Mucosa of rectum (tissue), 2 donors: ENCODE measurements around the gene ADAM12.

ENCODE experiments used
- H3K27ac ChIP-seq, 2 donors: one replicate each; pipeline ENCODE4 v1.7.0; 2013; ENCODE audit warnings: inconsistent platforms in 2 of 2, low read depth in 2 of 2, low read length in 2 of 2
- H3K27me3 ChIP-seq, 2 donors: one replicate each; pipeline ENCODE4 v1.7.0; 2013; ENCODE audit warnings: low read length in 2 of 2; ENCODE audit not compliant: control insufficient read depth in 2 of 2, insufficient read depth in 2 of 2
- H3K36me3 ChIP-seq, 2 donors: one replicate each; pipeline ENCODE4 v1.7.0; 2013; ENCODE audit warnings: low read length in 2 of 2; ENCODE audit not compliant: control insufficient read depth in 2 of 2, insufficient read depth in 2 of 2
- H3K4me1 ChIP-seq, 2 donors: one replicate each; pipeline ENCODE4 v1.7.0; 2013; ENCODE audit warnings: low read length in 2 of 2, mild to moderate bottlenecking in 1 of 2; ENCODE audit not compliant: control insufficient read depth in 2 of 2, insufficient read depth in 2 of 2
- H3K4me3 ChIP-seq, 2 donors: one replicate each; pipeline ENCODE4 v1.7.0; 2013; ENCODE audit warnings: low read length in 2 of 2
- H3K9ac ChIP-seq, 2 donors: one replicate each; pipeline ENCODE4 v1.7.0; 2013; ENCODE audit warnings: low read length in 2 of 2, low read depth in 1 of 2, mild to moderate bottlenecking in 1 of 2
- H3K9me3 ChIP-seq, 2 donors: one replicate each; pipeline ENCODE4 v1.7.0; 2013; ENCODE audit warnings: low read length in 2 of 2; ENCODE audit not compliant: control insufficient read depth in 2 of 2
- donor health status: healthy.
- donor health status: Normal muscosa, but diverticular disease.

The ADAM12 gene

GRCh38 chr10:126425032-126425431, 36.8 kb upstream of the ADAM12 start:
- no peak overlapping the region for H3K27ac ChIP-seq
- no peaks in the 10 kb centered on the region for H3K36me3 ChIP-seq
- peaks cover 0 to 2% of the 10 kb centered on the region in 2 donors for H3K27me3 ChIP-seq
- peaks cover 3 to 6% of the 10 kb centered on the region in 2 donors for H3K9me3 ChIP-seq
- no peaks in the 10 kb centered on the region for H3K4me1 ChIP-seq
- no peak overlapping the region for H3K9ac ChIP-seq
- H3K4me3 ChIP-seq, result no peak overlapping the region

- H3K4me3 ChIP-seq, result no peak overlapping the region
- H3K9me3 ChIP-seq, result peaks cover 3 to 6% of the 10 kb centered on the region in 2 donors
- no peak overlapping the region for H3K27ac ChIP-seq
- no peaks in the 10 kb centered on the region for H3K4me1 ChIP-seq
- no peaks in the 10 kb centered on the region for H3K27me3 ChIP-seq
- no peak overlapping the region for H3K9ac ChIP-seq
- no peaks in the 10 kb centered on the region for H3K36me3 ChIP-seq
Measured at GRCh38 chr10:126423732-126424491, 35.6 kb upstream of the ADAM12 start.

DNA sequence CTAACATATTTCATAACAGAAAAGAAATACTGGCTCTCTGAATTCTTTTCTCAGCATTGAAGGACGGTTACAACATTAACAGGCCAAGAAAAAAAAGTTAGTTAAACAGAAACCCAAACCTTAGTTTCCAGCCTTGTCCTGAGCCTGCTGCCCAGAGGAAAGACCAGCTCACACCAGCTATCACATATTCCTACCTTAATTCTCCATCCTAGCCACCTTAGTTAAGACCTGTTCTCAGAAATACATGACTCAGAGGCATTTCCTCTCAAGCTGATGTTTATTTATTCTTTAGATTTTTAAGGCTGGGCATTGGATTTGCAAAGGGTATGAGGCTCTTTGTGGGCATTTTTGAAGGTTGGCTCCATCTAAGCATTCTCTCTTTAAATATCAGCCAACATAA, 34.3 kb upstream of the ADAM12 start:
- Histone ChIP-seq H3K9me3 (peaks cover 3 to 6% of the 10 kb centered on the region in 2 donors), H3K4me3 (no peak overlapping the region)

DNA sequence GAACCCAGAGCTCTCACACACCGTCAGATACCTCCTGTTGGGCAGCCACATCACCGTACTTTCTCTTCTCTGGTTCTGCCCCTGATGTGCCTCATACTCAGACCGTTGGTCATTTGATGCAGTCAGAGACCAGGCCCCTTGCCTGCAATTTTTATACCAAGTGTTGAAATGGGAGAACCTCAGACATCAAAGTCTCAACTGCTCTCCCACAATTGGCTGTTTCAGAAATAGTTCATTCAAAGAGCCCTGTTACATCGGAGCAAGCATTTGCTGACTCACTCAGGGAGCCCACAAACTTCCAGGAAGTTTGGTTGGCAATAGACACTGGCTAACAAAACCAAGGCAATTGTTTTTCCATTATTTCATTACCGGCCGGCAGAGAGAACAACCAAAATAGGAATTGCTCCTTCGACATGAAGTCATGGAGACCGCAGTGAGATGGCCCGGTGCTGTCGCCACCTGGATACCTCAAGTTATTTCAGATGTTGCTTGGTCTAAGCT, 33.5 kb upstream of the ADAM12 start:
- H3K9me3 ChIP-seq, result peaks cover 3 to 6% of the 10 kb centered on the region in 2 donors
- H3K4me1 ChIP-seq, result no peaks in the 10 kb centered on the region
- no peaks in the 10 kb centered on the region for H3K27me3 ChIP-seq
- H3K4me3 ChIP-seq, result no peak overlapping the region
- H3K9ac ChIP-seq, result no peak overlapping the region
- H3K36me3 ChIP-seq, result no peaks in the 10 kb centered on the region
- H3K27ac ChIP-seq, result no peak overlapping the region

More for the DNA sequence above, 34.3 kb upstream of the ADAM12 start:
- Histone ChIP-seq H3K27ac (no peak overlapping the region), H3K36me3 (no peaks in the 10 kb centered on the region), H3K27me3 (no peaks in the 10 kb centered on the region), H3K4me1 (no peaks in the 10 kb centered on the region), H3K9ac (no peak overlapping the region)

DNA sequence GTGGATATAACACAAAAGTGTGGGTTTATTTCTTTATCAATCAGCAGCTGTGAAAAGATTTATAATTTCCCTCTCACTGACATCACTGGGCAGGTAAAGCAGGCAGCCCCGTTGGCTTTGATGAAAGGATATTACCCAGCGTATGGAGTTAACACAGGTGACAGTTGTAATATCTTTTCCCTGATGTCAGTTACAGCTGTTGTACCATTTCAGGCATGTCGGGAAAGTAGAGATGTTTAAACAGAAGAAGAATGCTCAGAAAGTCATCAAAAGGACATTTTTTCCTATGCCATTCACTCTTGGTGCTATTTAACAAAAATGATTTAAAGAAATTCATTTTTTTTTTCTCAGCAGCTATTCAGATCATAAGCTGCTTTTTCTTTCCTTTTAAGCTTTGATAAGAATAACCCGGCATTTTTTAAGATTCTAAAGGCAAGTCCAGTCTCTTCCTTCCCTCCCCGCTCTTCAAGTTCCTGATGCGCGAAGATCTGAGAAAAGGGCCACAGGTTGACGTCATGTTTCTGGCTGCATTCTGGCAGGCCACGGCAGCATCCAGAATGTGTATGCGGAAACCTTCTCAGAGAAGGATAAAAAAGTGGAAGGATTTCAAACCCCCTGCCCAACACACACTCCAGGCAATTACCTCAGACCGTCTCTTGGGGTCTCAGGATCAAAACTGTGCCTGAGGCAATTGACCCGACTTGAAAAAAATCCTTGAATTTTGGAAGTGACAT, 32.5 kb upstream of the ADAM12 start:
- Histone ChIP-seq H3K36me3 (no peaks in the 10 kb centered on the region), H3K9me3 (peaks cover 3 to 6% of the 10 kb centered on the region in 2 donors), H3K27me3 (no peaks in the 10 kb centered on the region), H3K9ac (no peak overlapping the region), H3K4me3 (no peak overlapping the region), H3K27ac (no peak overlapping the region), H3K4me1 (no peaks in the 10 kb centered on the region)

DNA sequence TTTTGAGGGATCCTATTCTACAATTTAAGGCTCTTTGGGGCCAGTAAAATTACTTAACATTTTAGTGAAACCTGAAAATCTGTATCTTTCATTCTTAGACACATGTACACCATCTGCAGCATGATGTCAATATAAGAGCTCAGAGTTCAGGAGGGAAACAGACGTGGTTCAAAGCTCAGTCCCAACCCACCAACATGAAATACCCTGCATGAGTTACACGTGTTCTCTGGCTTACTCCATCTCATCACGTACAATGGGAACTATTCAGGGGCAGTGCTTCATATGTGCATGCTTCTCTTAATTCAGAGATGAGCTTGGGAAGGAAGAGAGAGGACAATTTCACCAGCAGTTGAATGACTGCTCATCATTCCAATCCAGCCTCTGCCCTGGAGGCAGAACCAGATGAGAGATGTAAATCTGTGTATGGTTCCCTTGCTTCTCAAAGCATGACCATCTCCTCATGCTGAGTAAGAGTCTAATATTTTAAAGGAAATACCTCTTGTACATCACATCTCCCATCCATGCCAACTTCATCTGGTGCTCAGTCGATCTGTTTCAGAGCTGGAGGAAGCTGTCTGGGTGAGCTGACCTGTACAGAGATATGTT, 29.0 kb upstream of the ADAM12 start:
- Histone ChIP-seq H3K9me3 (no peaks in the 10 kb centered on the region), H3K4me3 (no peak overlapping the region), H3K36me3 (no peaks in the 10 kb centered on the region), H3K9ac (no peak overlapping the region), H3K27ac (no peak overlapping the region), H3K27me3 (peaks cover 0 to 5% of the 10 kb centered on the region in 2 donors), H3K4me1 (no peaks in the 10 kb centered on the region)

DNA sequence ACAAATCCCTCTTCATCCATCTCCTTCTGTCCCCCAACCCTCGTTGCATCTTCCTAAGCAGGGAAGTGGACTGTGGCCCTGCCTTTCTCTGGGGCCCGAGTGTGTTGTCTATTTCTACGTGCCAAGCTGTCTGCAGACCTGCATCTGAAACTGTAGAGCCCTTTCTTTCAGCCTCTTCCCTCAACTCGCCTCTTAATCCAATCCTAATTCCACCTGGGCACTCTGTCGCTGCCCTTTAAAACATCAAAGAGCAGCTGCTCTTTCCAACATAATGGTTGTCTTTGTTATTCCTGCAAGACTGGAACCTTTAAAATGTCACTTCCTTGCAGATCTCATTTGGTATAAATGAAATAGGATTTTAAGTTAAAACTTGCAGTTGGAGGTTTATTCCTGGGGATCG, 21.5 kb upstream of the ADAM12 start:
- H3K9ac ChIP-seq, result no peak overlapping the region
- no peaks in the 10 kb centered on the region for H3K9me3 ChIP-seq
- no peak overlapping the region for H3K27ac ChIP-seq
- peaks cover 0 to 5% of the 10 kb centered on the region in 2 donors for H3K27me3 ChIP-seq
- H3K4me3 ChIP-seq, result no peak overlapping the region
- no peaks in the 10 kb centered on the region for H3K4me1 ChIP-seq
- no peaks in the 10 kb centered on the region for H3K36me3 ChIP-seq

GRCh38 chr10:126408953-126409641, 20.8 kb upstream of the ADAM12 start:
- H3K9me3 ChIP-seq, result no peaks in the 10 kb centered on the region
- H3K4me1 ChIP-seq, result no peaks in the 10 kb centered on the region
- no peak overlapping the region for H3K4me3 ChIP-seq
- H3K36me3 ChIP-seq, result no peaks in the 10 kb centered on the region
- H3K27ac ChIP-seq, result no peak overlapping the region
- peaks cover 0 to 5% of the 10 kb centered on the region in 2 donors for H3K27me3 ChIP-seq
- H3K9ac ChIP-seq, result no peak overlapping the region

DNA sequence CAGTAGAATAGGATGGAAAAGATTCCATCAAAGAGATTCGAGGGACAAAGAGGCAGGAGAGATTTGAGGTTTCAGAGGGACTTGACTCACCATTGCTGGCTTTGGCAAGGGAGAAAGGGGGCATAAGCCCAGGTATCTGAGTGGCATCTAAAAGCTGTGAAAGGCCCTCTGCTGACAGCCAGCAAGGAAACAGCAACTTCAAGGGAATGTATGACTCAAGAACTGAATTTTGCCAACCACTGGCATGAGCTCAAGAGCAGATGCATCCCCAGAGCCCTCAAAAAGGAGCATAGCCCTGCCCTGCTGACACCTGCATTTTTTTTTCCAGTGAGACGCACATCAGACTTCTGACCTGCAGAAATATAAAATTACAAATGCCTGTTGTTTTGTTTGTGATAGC, 19.6 kb upstream of the ADAM12 start:
- Histone ChIP-seq H3K4me3 (no peak overlapping the region), H3K9me3 (no peaks in the 10 kb centered on the region), H3K4me1 (no peaks in the 10 kb centered on the region), H3K27ac (no peak overlapping the region), H3K9ac (no peak overlapping the region), H3K36me3 (no peaks in the 10 kb centered on the region), H3K27me3 (peaks cover 0 to under 1% of the 10 kb centered on the region in 2 donors)
